ENCODE results near the gene DHCR7.

The DHCR7 gene, protein sequence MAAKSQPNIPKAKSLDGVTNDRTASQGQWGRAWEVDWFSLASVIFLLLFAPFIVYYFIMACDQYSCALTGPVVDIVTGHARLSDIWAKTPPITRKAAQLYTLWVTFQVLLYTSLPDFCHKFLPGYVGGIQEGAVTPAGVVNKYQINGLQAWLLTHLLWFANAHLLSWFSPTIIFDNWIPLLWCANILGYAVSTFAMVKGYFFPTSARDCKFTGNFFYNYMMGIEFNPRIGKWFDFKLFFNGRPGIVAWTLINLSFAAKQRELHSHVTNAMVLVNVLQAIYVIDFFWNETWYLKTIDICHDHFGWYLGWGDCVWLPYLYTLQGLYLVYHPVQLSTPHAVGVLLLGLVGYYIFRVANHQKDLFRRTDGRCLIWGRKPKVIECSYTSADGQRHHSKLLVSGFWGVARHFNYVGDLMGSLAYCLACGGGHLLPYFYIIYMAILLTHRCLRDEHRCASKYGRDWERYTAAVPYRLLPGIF

DNA sequence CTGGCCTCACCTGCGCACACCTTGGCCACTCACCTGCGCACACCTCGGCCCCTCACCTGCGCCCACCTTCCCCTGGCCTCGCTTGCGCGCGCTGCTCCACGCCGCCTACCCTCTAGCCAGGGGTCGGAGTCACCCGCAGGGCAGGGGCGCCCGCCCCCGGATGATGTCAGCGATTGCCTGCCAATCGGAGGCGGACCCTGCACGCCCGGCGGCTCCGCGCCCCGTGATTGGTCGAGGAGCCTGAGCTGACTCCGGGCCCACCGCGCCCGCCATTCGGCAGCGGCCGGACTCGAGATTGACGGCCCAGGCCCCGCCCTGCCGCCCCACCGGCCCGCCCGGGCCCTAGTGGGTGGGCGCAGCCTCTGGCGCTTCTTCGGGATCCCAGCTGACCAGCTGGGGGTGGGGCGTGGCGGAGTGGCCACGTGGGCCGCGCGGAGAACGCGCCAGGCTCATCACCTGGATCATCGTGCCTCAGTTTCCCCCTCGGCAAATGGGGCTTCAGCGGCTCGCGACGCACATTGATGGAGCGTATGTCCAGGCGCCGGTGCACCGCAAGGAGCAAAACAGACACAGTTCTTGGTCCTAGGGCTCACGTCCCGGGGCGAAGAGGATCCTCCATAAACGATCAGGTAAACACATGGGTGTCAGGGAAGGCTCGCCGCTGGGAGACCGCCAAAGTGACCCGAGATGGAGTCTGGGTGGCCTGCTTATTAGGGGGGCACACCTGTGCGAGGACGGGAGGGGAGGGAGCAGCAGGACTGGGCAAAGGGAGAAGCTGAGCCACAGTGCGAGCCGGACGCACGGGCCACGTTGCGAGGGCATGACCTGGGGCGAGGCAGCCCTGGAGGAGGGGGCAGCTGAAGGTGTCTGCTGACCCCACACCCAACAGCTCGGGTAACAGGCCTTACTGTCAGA is at the start of gene DHCR7:
DHCR7 (minus strand) TSS at position 137 of the 915 bp plus-strand sequence. CDS start 3,441 bp downstream, outside the sequence.
- TF ChIP-seq, protein P1, sequence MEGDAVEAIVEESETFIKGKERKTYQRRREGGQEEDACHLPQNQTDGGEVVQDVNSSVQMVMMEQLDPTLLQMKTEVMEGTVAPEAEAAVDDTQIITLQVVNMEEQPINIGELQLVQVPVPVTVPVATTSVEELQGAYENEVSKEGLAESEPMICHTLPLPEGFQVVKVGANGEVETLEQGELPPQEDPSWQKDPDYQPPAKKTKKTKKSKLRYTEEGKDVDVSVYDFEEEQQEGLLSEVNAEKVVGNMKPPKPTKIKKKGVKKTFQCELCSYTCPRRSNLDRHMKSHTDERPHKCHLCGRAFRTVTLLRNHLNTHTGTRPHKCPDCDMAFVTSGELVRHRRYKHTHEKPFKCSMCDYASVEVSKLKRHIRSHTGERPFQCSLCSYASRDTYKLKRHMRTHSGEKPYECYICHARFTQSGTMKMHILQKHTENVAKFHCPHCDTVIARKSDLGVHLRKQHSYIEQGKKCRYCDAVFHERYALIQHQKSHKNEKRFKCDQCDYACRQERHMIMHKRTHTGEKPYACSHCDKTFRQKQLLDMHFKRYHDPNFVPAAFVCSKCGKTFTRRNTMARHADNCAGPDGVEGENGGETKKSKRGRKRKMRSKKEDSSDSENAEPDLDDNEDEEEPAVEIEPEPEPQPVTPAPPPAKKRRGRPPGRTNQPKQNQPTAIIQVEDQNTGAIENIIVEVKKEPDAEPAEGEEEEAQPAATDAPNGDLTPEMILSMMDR (IDR thresholded peaks at IDR 0.05) = no peak
- no peak for TF ChIP-seq ZFX (IDR thresholded peaks at IDR 0.05; ENCODE audit: borderline replicate concordance)
- peak within 1 kb of the TSS; percentile 76 for H3K27ac ChIP-seq

DNA sequence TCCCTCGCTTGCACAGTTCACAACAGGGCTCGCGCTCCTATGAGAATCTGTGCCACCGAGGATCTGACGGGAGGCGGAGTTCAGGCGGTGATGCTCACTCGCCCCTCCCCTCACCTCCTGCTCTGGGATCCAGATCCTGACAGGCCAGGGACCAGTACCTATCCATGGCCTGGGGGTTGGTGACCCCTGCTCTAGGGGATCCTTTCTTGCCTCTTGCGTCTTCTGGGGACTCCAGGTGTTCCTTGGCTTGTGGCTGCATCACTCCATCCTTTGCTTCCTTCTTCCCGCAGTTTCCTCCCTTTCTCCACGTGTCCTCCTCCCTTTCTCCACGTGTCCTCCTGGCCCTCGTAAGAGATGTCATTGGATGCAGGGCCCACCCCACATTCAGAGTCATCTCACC is 48.2 kb upstream of the DHCR7 start:
- H3K27ac ChIP-seq = no peak overlapping the region
- TF ChIP-seq, protein P1 (IDR thresholded peaks at IDR 0.05) = no peak
- no peak for TF ChIP-seq ZFX (IDR thresholded peaks at IDR 0.05; ENCODE audit: borderline replicate concordance)

DNA sequence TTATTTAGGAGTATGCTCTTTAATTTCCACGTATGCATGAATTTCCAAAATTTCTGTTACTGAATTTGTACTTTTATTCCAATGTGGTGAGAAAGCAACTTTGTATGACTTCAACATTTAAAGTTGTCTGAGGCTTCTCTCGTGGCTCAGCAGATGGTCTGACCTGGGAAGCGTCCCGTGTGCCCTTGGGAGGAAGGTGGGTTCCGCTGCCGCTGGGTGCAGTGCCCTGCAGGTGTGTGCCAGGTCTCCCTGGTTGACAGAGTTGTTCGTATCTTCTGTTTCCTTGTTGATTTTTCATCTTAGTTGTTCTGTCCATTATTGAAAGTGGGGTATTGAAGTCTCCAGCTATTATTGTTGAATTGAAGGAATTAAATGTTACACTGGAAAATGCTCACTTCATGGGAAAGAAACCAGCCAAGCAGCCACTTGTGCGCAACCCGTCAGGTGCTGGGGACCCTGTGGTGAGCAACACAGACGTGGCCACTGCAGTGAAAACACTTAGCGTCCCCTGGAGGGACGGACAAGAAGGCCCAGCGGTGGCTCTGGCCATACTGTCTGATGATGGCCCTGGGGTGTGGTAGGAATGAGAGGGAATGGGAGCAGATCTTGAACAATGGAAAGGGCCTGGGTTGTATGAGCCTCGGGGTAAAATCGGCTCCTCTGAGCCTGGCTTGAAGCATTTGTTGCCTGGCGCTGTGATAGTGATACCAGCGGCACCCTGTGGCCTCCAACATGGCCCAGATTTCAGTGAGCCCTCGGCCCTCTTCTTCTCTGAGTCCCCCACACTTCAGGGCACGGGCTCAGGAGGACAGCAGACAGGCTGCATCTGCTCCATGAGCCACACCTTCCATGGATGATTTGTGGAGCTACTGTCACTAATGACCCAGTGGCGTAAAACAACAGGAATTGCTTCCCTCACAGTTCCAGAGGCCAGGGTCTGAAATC is 47.4 kb upstream of the DHCR7 start:
- TF ChIP-seq, protein P1 (IDR thresholded peaks at IDR 0.05) = no peak
- no peak for TF ChIP-seq ZFX (IDR thresholded peaks at IDR 0.05; ENCODE audit: borderline replicate concordance)
- no peak overlapping the region for H3K27ac ChIP-seq

DNA sequence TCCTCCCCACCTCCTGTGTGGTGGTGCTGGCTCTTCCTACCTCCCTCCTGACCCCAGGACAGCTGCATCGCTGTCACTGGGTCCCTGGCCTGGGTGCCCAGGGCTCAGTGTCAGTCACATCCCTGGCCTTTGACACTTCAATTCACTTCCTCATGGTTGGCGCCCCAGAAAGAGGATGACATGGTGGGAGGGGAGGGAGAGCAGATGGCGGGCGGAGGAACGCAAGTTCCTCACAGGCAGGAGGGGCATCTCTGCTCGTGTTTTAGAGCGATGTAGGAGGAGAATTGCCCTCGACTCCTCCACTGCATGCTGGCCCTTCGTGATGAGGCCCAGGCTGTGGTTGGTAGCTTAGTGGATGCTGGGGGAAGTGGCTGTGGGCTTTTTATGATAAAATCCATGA is 43.7 kb upstream of the DHCR7 start:
- no peak for TF ChIP-seq ZFX (IDR thresholded peaks at IDR 0.05; ENCODE audit: borderline replicate concordance)
- TF ChIP-seq, protein P1 (IDR thresholded peaks at IDR 0.05) = no peak
- no peak overlapping the region for H3K27ac ChIP-seq

DNA sequence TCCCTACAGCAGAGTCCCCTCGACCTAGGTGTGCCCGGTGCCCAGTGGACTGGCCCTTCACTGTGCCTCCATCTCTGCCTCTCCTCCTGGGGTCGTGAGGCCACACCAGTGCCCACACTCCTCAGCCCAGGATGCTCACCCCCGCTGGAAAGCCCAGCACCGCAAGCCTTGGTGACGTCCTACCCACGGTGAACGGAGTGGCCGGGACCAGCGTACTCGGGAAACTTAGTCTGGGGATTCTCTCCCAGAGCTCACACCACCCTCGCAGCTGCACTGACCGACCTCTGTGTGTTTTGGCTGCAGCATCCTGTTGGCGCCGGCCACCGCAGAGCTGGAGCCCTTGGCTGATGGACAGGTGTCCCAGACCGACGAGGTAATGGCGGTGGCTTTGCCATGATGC is 43.3 kb upstream of the DHCR7 start:
- H3K27ac ChIP-seq = no peak overlapping the region
- TF ChIP-seq, protein P1 (IDR thresholded peaks at IDR 0.05) = no peak
- TF ChIP-seq ZFX (IDR thresholded peaks at IDR 0.05; ENCODE audit: borderline replicate concordance) = no peak

DNA sequence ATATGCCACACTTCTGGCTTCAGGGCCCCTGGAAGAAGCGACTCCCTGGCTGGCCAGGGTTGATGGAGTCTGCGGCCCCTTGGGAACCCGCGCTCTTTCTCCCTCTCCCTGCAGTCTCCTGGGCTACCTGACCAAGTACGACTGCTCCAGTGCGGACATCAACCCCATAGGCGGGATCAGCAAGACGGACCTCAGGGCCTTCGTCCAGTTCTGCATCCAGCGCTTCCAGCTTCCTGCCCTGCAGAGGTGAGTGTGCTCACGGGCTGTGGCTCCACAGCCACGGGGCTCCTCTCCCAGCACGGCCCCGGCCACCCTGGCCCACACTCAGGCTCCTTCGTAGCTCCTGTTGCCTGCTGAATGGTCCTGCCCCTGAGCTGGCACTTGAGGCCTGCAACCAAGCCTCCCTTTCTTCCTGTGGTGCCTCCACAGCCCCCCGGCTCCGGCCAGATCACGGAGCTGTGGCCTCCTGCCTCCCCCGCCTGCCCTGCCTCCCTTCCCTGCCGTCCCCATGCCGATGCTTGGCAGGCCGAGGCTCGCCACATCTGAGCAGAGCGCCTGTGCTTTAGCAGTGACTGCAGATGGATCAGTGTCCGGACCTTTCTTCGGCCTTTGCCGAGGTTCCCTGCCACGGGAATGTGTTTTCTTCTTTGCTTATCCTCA is 42.7 kb upstream of the DHCR7 start:
- no peak for TF ChIP-seq ZFX (IDR thresholded peaks at IDR 0.05; ENCODE audit: borderline replicate concordance)
- TF ChIP-seq, protein P1 (IDR thresholded peaks at IDR 0.05) = no peak

More for the DNA sequence above, 42.7 kb upstream of the DHCR7 start:
- no peak overlapping the region for H3K27ac ChIP-seq

Measured in 22Rv1 (cell line).